Measurements from ENCODE around the gene CA10.

The CA10 gene

GRCh38 chr17:51921500-51921899, 237.0 kb downstream of the CA10 start:
- Histone ChIP-seq H3K27ac (ENCODE audit: low read depth, low read length) (no peak overlapping the region), H3K4me2 (ENCODE audit: low read depth, low read length, poor library complexity, severe bottlenecking) (no peak overlapping the region), H3K9me3 (ENCODE audit: insufficient read depth, low read length) (no peaks in the 10 kb centered on the region), H3K36me3 (ENCODE audit: low read length) (no peaks in the 10 kb centered on the region), H3K27me3 (ENCODE audit: low read length) (no peaks in the 10 kb centered on the region), H3K79me2 (ENCODE audit: insufficient read depth, low read length) (no peaks in the 10 kb centered on the region), H3F3A (ENCODE audit: insufficient read depth) (no peaks in the 10 kb centered on the region), H4K20me1 (ENCODE audit: low read depth, low read length) (no peaks in the 10 kb centered on the region), H3K9me2 (replicated peaks; ENCODE audit: insufficient read depth, low read length) (no peaks in the 10 kb centered on the region), H2AFZ (ENCODE audit: low read depth, low read length, severe bottlenecking) (no peak overlapping the region), H3K4me3 (ENCODE audit: insufficient read depth, low read length, poor library complexity, severe bottlenecking) (no peak overlapping the region), H3K9ac (ENCODE audit: low read length) (no peak overlapping the region)
- TF ChIP-seq EZH2phosphoT487 (conservative IDR thresholded peaks at IDR 0.05; ENCODE audit: low read length) (no peak), CTCF (IDR thresholded peaks at IDR 0.05; ENCODE audit: insufficient read depth, low read length, poor library complexity, severe bottlenecking) (no peak)

GRCh38 chr17:51914577-51914976, 243.9 kb downstream of the CA10 start:
- H3K9me2 ChIP-seq (replicated peaks; ENCODE audit: insufficient read depth, low read length), result no peaks in the 10 kb centered on the region
- H3K4me2 ChIP-seq (ENCODE audit: low read depth, low read length, poor library complexity, severe bottlenecking), result no peak overlapping the region
- H3K27me3 ChIP-seq (ENCODE audit: low read length), result no peaks in the 10 kb centered on the region
- no peaks in the 10 kb centered on the region for H3K36me3 ChIP-seq (ENCODE audit: low read length)
- no peak overlapping the region for H3K27ac ChIP-seq (ENCODE audit: low read depth, low read length)
- no peaks in the 10 kb centered on the region for H4K20me1 ChIP-seq (ENCODE audit: low read depth, low read length)
- no peak overlapping the region for H3K4me3 ChIP-seq (ENCODE audit: insufficient read depth, low read length, poor library complexity, severe bottlenecking)
- TF ChIP-seq CTCF (IDR thresholded peaks at IDR 0.05; ENCODE audit: insufficient read depth, low read length, poor library complexity, severe bottlenecking), result no peak
- TF ChIP-seq EZH2phosphoT487 (conservative IDR thresholded peaks at IDR 0.05; ENCODE audit: low read length), result no peak
- no peak overlapping the region for H2AFZ ChIP-seq (ENCODE audit: low read depth, low read length, severe bottlenecking)
- H3K9ac ChIP-seq (ENCODE audit: low read length), result no peak overlapping the region
- H3K9me3 ChIP-seq (ENCODE audit: insufficient read depth, low read length), result no peaks in the 10 kb centered on the region
- no peaks in the 10 kb centered on the region for H3F3A ChIP-seq (ENCODE audit: insufficient read depth)
- no peaks in the 10 kb centered on the region for H3K79me2 ChIP-seq (ENCODE audit: insufficient read depth, low read length)

- no peaks in the 10 kb centered on the region for H3K27me3 ChIP-seq (ENCODE audit: low read length)
- no peaks in the 10 kb centered on the region for H3F3A ChIP-seq (ENCODE audit: insufficient read depth)
- no peak overlapping the region for H2AFZ ChIP-seq (ENCODE audit: low read depth, low read length, severe bottlenecking)
- H3K9me3 ChIP-seq (ENCODE audit: insufficient read depth, low read length), result no peaks in the 10 kb centered on the region
- no peaks in the 10 kb centered on the region for H3K36me3 ChIP-seq (ENCODE audit: low read length)
- H3K4me2 ChIP-seq (ENCODE audit: low read depth, low read length, poor library complexity, severe bottlenecking), result no peak overlapping the region
- no peak overlapping the region for H3K9ac ChIP-seq (ENCODE audit: low read length)
- no peak overlapping the region for H3K27ac ChIP-seq (ENCODE audit: low read depth, low read length)
- H4K20me1 ChIP-seq (ENCODE audit: low read depth, low read length), result no peaks in the 10 kb centered on the region
- H3K79me2 ChIP-seq (ENCODE audit: insufficient read depth, low read length), result no peaks in the 10 kb centered on the region
- H3K4me3 ChIP-seq (ENCODE audit: insufficient read depth, low read length, poor library complexity, severe bottlenecking), result no peak overlapping the region
- no peaks in the 10 kb centered on the region for H3K9me2 ChIP-seq (replicated peaks; ENCODE audit: insufficient read depth, low read length)
- TF ChIP-seq CTCF (IDR thresholded peaks at IDR 0.05; ENCODE audit: insufficient read depth, low read length, poor library complexity, severe bottlenecking), result no peak
- no peak for TF ChIP-seq EZH2phosphoT487 (conservative IDR thresholded peaks at IDR 0.05; ENCODE audit: low read length)
These were observed 244.9 kb downstream of the CA10 start for GRCh38 chr17:51913491-51914205.

Measured in SU-DHL-6 (cell line).